Measurements from ENCODE around the gene ALDH16A1. TPM values are rescaled to one million over a fixed set of nuclear protein-coding genes. Genes with fewer than 3 reads are reported as not detected.

The ALDH16A1 gene
- total RNA-seq = 10 to 100 TPM in 2 of 4 donors, 1 to 10 TPM in 2; 8.0 to 12.6 (median 9.9) TPM

GRCh38 chr19:49453013-49453756 is at the start of gene ALDH16A1:
TSS of gene ALDH16A1 (plus strand) at chr19:49453225. CDS start at chr19:49453332, 107 bp downstream.
- TF ChIP-seq POLR2A (IDR thresholded peaks at IDR 0.05) (peak; percentile 78 to 86), CTCF (IDR thresholded peaks at IDR 0.05 in 4 of 5, conservative IDR thresholded peaks at IDR 0.05 in 1 of 5) (no peak)
- no peaks in the 10 kb centered on the region for H3K9me3 ChIP-seq
- peak within 1 kb of the TSS; percentile 90 to 97 (median 96) for H3K27ac ChIP-seq
- H3K4me1 ChIP-seq = peaks cover 15 to 29% of the 10 kb centered on the region in 2 donors
- ATAC-seq (peak; percentile 80 to 84), DNase-seq (peak; percentile 98 to 99)
- intact Hi-C loops (cut with DNase I; ENCODE audit: low total_unique reads) = loop anchor here (1.0 to 5.0 kb wide), 7 partner anchors 34 to 1349 kb away; partner anchors contain the start of genes FUZ, PRMT1, RPL13A and RPS11
- in situ Hi-C loops (cut with MboI; ENCODE audit: low sequenced_read_pairs in 4 of 4) = no loop called here
- H3K36me3 ChIP-seq = no peaks in the 10 kb centered on the region
- peak within 1 kb of the TSS; percentile 61 to 100 (median 78) for H3K4me3 ChIP-seq
- H3K27me3 ChIP-seq = no peaks in the 10 kb centered on the region

GRCh38 chr19:49403404-49404187 is 49.4 kb upstream of the ALDH16A1 start:
- ATAC-seq = no peak
- in situ Hi-C loops (cut with MboI; ENCODE audit: low sequenced_read_pairs in 4 of 4) = no loop called here
- no peak for DNase-seq
- Histone ChIP-seq H3K27me3 (peaks cover 0 to 5% (median 0%) of the 10 kb centered on the region in 3 donors), H3K27ac (no peak overlapping the region), H3K4me1 (no peaks in the 10 kb centered on the region), H3K4me3 (no peak overlapping the region), H3K9me3 (no peaks in the 10 kb centered on the region), H3K36me3 (no peaks in the 10 kb centered on the region)
- TF ChIP-seq POLR2A (IDR thresholded peaks at IDR 0.05) (no peak), CTCF (IDR thresholded peaks at IDR 0.05 in 4 of 5, conservative IDR thresholded peaks at IDR 0.05 in 1 of 5) (no peak)
- intact Hi-C loops (cut with DNase I; ENCODE audit: low total_unique reads) = no loop called here

GRCh38 chr19:49407079-49407478 is 45.9 kb upstream of the ALDH16A1 start:
- TF ChIP-seq CTCF (IDR thresholded peaks at IDR 0.05 in 4 of 5, conservative IDR thresholded peaks at IDR 0.05 in 1 of 5) = no peak
- no peak for TF ChIP-seq POLR2A (IDR thresholded peaks at IDR 0.05)
- H3K27me3 ChIP-seq = no peaks in the 10 kb centered on the region
- H3K4me3 ChIP-seq = no peak overlapping the region
- in situ Hi-C loops (cut with MboI; ENCODE audit: low sequenced_read_pairs in 4 of 4) (no loop called here), intact Hi-C loops (cut with DNase I; ENCODE audit: low total_unique reads) (no loop called here)
- H3K9me3 ChIP-seq = no peaks in the 10 kb centered on the region
- DNase-seq (no peak), ATAC-seq (no peak)
- no peaks in the 10 kb centered on the region for H3K36me3 ChIP-seq
- H3K4me1 ChIP-seq = no peaks in the 10 kb centered on the region
- no peak overlapping the region for H3K27ac ChIP-seq

GRCh38 chr19:49407482-49408015 is 45.5 kb upstream of the ALDH16A1 start:
- H3K27ac ChIP-seq = no peak overlapping the region
- TF ChIP-seq CTCF (IDR thresholded peaks at IDR 0.05 in 4 of 5, conservative IDR thresholded peaks at IDR 0.05 in 1 of 5) (no peak), POLR2A (IDR thresholded peaks at IDR 0.05) (no peak)
- intact Hi-C loops (cut with DNase I; ENCODE audit: low total_unique reads) = no loop called here
- no peaks in the 10 kb centered on the region for H3K27me3 ChIP-seq
- H3K4me1 ChIP-seq = no peaks in the 10 kb centered on the region
- ATAC-seq (no peak), DNase-seq (no peak)
- no peak overlapping the region for H3K4me3 ChIP-seq
- H3K9me3 ChIP-seq = no peaks in the 10 kb centered on the region
- in situ Hi-C loops (cut with MboI; ENCODE audit: low sequenced_read_pairs in 4 of 4) = no loop called here
- H3K36me3 ChIP-seq = no peaks in the 10 kb centered on the region

Measured in gastrocnemius medialis (tissue), 4 donors.